NCI-H1105 (cell line): ENCODE data around the gene CDRT15L2.
"Not testable (repeated sequence)": the region's sequence is repeated elsewhere in the genome, so short reads cannot be mapped to it uniquely, and the experiment has no call there.

Experiments used
- DNase-seq: peaks from one replicate; lab custom pipeline; 2025; lab: John Stamatoyannopoulos, UW

CDRT15L2 gene

DNA sequence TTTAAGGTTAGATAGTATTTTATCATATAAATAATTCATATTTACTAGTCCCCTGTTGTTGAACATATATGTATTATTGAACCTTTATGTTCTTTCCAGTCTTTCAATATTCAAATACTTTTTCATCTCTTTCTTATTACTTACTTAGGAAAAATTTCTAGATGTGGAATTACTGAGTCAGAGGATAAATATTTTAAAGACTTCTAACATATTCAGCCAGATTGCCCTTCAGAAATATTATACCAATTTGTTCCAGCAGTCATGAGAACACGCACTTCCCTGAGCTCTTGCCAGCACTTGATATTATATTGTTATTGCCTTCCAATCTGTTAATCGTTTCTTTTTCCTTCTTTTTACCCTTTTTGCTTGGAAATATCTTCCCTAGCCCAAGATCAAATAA, 4.5 kb upstream of the CDRT15L2 start:
- DNase-seq, result not testable (repeated sequence)

DNA sequence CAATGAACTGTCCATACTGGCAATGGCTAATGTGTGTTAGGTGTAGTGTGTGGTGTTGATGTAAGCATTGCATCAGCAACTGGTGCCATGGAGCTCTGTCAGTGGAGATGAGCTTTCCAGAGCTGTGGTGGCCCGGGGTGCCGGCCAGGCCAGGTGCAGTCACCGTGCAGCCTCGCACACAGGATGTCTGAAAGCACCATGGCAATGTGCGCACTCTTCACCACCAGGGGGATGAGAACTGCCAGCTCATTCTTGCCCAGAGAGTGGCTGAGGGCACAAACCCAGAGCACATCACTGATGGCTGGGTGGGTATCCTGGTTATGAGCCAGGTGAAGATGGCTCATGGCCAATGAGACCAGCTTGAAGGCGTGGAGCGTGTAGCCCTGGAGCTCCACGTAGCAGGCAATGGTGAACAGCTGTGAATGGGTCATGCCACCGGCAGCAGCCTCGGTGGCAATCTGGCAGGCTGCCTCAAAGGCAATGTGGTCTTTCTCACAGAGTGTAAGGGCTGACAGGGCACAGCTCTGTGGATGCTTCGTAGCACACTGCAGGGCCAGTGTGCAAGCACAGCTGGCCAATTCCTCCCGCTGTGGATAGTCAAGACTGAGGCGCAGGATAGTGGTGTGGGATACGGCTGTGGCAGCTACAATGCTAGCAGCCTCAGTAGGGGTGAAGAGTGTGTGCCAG, 4.5 kb downstream of the CDRT15L2 start:
- peak; percentile 44 for DNase-seq

DNA sequence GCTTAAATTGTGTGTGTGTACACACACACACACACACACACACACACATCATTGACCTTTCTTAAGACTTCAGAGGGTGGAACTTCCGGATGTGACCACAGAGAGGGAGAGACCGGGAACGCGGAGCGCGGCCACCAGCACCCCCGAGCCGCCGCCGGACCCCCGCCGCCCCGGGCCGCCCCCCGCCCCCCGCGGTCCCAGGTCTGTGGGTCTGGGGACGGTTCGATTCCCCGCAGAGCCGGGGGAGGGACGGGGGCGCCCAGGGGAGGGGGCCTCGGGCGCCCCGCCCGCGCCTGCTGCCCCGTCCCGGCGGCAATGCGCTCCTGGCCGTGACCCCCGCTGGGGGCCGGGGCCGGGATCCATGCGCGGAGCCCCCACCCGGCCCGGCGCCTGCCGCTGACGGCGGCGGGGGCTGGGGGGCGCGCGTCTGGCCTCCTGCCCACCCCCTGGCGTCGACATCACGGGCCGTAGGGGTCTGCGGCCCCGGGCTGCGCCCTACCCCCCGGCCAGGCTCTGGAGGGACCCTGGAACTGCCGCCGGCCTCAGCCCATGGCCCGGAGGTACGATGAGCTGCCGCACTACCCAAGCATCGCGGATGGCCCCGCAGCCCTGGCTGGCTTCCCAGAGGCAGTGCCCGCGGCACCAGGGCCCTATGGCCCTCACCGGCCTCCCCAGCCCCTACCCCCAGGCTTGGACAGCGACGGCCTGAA, 9.4 kb downstream of the CDRT15L2 start:
- not testable (repeated sequence) for DNase-seq

DNA sequence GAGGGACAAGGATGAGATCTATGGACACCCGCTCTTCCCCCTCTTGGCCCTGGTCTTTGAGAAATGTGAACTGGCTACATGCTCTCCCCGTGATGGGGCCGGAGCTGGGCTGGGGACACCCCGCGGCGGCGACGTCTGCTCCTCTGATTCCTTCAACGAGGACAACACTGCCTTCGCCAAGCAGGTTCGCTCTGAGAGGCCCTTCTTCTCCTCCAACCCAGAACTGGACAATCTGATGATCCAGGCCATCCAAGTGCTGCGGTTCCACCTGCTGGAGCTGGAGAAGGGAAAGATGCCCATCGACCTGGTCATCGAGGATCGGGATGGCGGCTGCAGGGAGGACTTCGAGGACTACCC, 9.9 kb downstream of the CDRT15L2 start:
- DNase-seq, result not testable (repeated sequence)

DNA sequence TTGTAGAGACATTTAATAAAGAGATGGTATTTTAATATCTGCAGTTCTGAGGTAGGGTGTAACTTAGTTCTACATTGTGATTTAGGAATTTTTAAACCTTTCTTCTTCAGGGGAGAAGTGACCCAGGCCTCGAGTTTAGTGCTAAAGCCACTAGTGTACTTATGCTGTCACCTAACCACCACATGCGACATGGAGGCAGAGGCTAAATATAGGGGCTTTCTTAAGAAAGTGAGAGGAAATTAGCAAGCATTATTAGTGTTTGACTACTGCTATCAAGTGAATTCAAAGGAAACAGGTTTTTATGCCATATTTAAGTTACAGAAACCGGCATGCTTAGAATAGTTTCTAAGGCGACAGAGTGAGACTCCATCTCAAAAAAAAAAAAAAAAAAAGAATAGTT, 11.5 kb downstream of the CDRT15L2 start:
- not testable (repeated sequence) for DNase-seq

DNA sequence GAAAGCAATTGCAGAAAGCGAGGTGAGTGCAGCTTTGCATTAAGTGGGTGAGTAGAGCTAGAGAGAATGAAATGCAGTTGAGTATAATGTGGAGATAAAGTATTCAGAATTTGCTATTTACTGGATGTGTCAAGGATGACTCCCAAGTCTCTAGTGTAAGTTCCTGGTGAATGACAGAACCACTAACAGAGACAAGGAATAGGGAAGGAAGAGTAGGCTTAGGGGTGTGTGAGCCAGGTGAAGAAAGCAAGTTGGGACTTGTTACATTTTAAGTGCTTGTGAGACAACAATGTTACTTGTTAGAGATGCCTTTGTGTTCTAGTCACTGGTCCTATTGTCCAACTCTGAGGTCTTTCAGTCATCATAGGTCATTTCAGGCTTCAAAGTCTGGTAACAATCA, 26.0 kb downstream of the CDRT15L2 start:
- not testable (repeated sequence) for DNase-seq

DNA sequence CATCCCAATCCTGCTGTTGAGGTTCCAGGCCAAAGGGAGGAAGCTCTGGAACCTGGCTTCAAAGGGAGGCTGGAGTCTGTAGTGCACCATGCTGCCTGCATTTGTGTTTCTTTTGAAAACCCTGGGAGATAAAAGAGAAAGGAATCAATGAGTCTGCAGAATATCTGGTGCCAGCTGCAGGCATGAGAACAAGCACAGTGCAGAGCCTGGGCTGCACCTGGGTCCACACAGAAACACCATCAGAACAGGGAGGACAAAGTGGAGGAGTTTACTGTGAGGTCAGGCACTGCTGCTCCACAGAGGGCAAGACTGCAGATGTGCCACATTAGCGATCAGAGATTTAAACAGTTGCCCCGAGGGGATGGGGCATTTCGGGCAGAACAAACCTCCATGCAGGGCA, 30.0 kb downstream of the CDRT15L2 start:
- DNase-seq, result not testable (repeated sequence)

DNA sequence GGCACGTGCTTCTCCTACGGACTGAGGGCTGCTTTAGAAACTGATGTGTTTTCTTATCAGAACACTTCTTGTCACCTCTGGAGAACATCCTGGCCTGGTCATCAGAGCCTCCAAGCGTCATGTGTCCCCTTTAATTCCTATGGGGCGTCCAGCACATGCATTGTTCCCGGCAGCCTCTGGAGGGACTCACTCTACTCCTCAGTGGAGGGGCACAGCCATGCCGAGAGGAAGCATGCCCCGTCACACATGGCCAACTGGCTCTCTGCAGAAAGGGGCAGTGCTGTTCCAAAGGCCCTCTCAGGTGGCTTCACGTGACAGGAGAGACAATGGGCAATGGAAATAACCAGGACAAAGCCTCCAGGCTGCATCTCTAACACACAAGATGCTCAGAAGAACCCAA, 31.8 kb downstream of the CDRT15L2 start:
- DNase-seq, result no peak

DNA sequence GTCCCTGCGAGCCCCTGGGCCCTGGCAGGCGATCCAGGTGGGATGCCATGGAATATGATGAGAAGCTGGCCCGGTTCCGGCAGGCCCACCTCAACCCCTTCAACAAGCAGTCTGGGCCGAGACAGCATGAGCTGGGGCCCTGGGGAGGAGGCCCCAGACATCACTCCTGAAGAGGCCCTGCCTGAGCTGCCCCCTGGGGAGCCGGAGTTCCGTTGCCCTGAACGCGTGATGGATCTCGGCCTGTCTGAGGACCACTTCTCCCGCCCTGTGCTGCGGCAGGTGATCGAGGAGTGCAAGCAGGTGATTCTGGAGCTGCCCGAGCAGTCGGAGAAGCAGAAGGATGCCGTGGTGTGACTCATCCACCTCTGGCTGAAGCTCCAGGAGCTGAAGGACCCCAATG, 33.1 kb downstream of the CDRT15L2 start:
- no peak for DNase-seq

DNA sequence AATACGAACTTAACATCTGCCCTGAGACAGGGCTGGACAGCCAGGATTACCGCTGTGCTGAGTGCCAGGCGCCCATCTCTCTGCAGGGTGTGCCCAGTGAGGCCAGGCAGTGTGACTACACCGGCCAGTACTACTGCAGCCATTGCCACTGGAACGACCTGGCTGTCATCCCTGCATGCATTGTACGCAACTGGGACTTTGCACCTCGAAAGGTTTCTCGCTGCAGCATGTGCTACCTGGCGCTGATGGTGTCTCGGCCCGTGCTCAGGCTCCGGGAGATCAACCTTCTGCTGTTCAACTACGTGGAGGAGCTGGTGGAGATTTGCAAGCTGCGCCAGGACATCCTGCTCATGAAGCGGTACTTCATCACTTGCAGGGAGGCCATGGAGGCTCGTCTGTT, 33.7 kb downstream of the CDRT15L2 start:
- no peak for DNase-seq

DNA sequence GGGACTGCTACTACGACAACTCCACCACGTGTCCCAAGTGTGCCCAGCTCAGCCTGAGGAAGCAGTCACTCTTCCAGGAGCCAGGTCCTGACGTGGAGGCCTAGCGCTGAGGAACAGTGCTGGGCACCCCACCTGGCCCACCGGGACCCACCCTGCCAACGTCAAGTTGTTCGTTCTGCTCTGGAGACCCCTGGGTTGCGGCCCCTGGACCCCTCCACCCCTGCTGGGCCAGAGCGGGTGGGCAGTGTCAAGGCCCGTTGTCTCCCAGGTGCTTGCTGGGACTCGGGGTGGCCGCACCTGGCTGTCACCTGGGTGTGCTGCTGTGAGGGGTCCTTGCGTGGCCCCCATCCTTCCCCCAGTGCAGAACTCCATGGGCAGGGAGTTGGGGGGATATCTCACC, 34.4 kb downstream of the CDRT15L2 start:
- DNase-seq, result no peak

DNA sequence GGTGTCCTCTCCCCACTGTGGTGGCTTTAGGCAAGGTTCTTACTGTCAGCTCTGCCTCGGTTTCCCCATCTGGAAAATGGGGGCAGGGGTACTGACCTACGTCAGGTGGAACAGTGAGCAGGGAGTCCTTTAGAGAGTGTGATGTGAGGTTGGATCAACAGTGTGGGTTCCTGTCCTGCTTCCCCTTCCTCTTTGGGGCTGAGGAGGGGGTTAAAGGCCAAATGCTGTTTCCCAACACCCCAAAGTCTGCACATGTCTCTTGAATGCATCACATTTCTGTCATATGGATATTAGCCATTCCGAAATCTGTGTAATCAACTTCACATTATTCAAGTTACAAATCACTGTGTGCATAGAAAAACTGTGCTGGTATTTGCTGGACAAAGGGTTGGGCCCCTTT, 35.9 kb downstream of the CDRT15L2 start:
- DNase-seq, result not testable (repeated sequence)
